Lower leg skin (tissue), 3 donors: Measurements from ENCODE around the gene RCAN2.

Experiments
- CTCF ChIP-seq, 3 donors: fragments of 450-650 bp; IDR thresholded peaks; one replicate each; pipeline ENCODE4 v1.5.1; 2016; ENCODE audit warnings: antibody characterized with exemption in 3 of 3, mild to moderate bottlenecking in 3 of 3, moderate library complexity in 2 of 3
- POLR2A ChIP-seq, 2 donors: fragments of 450-650 bp; IDR thresholded peaks; one replicate each; pipeline ENCODE4 v1.6.1; 2016 to 2017; ENCODE audit warnings: antibody characterized with exemption in 2 of 2, mild to moderate bottlenecking in 1 of 2, moderate library complexity in 1 of 2

GRCh38 chr6:46504242-46504641 lies 13.0 kb upstream of the RCAN2 start:
- no peak for TF ChIP-seq POLR2A (IDR thresholded peaks at IDR 0.05)
- no peak for TF ChIP-seq CTCF (IDR thresholded peaks at IDR 0.05)
